ENCODE data around the gene E2F2. TPM values are rescaled to one million over a fixed set of nuclear protein-coding genes. Genes with fewer than 3 reads are reported as not detected.
A peak's percentile ranks its signal among the peaks of the same experiment; 100 is the strongest.

E2F2 gene
- total RNA-seq, 6 donors from 2014 or later = 0.69 to 1.9 (median 1.1) TPM

DNA sequence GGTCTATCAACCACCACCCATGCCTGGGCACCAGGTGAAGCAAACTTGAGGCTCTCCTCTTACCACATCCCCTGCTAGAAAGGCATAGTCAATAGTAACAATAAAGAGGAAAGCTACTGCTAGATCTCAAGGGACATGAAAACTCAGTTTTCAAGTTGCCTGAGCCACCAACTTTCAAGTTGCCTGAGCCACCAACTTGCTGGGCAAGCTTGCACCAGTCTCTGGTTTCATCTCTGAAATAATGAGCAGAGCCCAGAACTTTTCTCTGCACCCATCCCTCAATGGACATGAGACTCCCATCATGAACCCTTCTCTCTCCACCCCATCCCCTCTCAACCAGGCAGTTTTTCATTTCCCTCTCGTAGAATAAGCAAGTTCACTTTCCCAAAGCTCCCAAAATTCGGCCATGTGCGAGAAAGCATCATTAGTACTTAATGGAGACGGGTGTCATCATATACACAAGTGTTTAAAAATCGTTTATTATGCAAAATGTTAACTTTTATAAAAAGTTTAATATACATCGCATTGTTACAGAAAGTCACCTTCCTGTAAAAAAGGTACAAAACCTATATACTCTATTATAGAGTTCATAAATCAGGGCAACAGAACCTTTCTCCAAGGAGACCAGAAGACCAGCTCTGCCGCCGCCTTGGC lies 26.6 kb upstream of the E2F2 start:
- H3K27me3 ChIP-seq = no peaks in the 10 kb centered on the region
- ATAC-seq (ENCODE audit: low FRiP score in 2 of 2) = no peak
- TF ChIP-seq CTCF (IDR thresholded peaks at IDR 0.05) (no peak), EP300 (IDR thresholded peaks at IDR 0.05) (no peak), POLR2A (IDR thresholded peaks at IDR 0.05) (no peak), POLR2AphosphoS5 (IDR thresholded peaks at IDR 0.05) (no peak)
- WGBS, 2 donors = 29 to 40% methylated on average over 8 of the region's 8 CpGs
- H3K4me1 ChIP-seq = peaks cover 41 to 89% (median 64%) of the 10 kb centered on the region in 4 donors
- peaks cover 0 to 21% (median 0%) of the 10 kb centered on the region in 4 donors for H3K36me3 ChIP-seq
- no peaks in the 10 kb centered on the region for H3K9me3 ChIP-seq
- H3K27ac ChIP-seq = peak overlapping the region; percentile 92 to 97 (median 94)
- no peak for DNase-seq
- H3K4me3 ChIP-seq = peak overlapping the region; percentile 65 to 90 (median 74)

DNA sequence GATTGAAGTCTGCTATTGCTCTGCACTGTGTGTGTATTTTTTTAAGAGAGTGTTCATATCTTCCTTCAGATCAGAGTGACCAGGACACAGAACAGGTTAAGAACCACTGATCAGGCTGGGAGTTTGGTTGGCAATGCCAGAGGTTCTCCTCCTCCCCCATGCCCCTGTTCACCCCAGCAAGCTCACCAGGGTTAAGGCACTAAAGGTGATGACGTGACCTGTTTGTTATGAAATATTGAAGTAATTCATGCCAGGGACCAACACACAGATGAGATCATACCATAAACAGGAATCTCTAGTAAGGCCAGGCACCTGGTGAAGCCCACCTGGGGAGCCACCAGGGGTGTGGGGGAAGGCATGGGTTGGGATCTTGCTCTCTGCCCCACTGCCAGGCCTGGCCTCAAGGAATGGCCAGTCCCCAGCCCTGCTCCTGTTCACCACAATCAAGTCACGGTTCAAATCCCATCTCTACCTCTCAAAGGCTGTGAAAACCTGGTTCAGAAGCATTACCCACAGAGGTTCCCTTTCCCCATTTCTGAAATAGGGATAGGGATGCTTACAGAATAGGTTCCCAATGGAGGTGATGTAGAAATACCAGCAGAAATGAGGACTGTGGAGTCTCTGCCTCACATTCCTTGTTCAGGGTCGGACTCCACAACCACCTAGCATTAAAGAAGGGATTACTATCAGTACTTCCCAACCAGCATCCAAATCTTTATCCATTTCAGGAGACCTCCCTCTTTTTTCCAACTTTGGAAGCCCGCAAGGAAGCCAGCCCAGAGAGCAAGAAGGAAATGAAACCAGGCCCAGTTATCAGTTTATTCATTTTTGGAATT lies 25.8 kb upstream of the E2F2 start:
- Histone ChIP-seq H3K4me1 (peaks cover 39 to 81% (median 57%) of the 10 kb centered on the region in 4 donors), H3K27ac (peak overlapping the region; percentile 92 to 97 (median 94)), H3K9me3 (no peaks in the 10 kb centered on the region), H3K4me3 (peak overlapping the region; percentile 1 to 90 (median 66)), H3K27me3 (no peaks in the 10 kb centered on the region), H3K36me3 (peaks cover 0 to 21% (median 0%) of the 10 kb centered on the region in 4 donors)
- no peak for DNase-seq
- TF ChIP-seq CTCF (IDR thresholded peaks at IDR 0.05) (no peak), EP300 (IDR thresholded peaks at IDR 0.05) (no peak), POLR2A (IDR thresholded peaks at IDR 0.05) (no peak), POLR2AphosphoS5 (IDR thresholded peaks at IDR 0.05) (peak in 1 of 2 donors; percentile 37)
- ATAC-seq (ENCODE audit: low FRiP score in 2 of 2) = no peak
- 47 to 59% methylated on average over 4 of the region's 4 CpGs for WGBS, 2 donors

DNA sequence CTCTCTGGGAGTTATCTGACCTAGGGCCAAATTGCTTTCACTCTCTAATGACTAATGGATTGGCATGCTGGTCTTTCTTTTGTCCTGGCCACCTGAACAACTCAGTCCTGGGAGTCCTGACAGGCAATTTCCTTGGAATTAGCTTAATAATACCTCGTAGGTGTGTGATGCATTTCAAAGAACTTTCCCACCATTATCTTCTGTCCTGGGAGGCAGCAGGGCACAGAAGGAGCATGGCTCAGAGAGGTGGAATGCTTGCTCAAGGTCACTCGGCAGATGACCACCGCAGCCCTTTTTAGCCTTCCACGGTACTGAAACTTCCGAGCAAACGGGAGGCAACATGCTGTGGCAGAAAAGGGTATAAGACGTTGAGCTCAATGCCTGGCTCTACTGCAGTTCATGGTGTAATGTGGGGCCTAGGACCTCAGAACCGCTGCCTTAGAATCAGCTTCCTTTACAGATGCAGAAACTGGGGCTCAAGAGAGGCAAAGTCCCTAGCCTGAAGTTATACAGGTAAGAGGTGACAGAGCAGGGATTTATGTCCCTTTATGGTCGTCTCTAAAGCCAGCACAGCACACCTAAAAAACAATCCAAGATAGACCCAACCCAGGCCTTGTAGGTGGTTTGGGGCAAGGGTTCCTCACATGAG lies 25.1 kb upstream of the E2F2 start:
- Histone ChIP-seq H3K36me3 (peaks cover 0 to 21% (median 0%) of the 10 kb centered on the region in 4 donors), H3K9me3 (no peaks in the 10 kb centered on the region), H3K27me3 (no peaks in the 10 kb centered on the region), H3K4me3 (peak overlapping the region; percentile 27 to 90 (median 66)), H3K27ac (peak overlapping the region; percentile 92 to 97 (median 94)), H3K4me1 (peaks cover 32 to 76% (median 52%) of the 10 kb centered on the region in 4 donors)
- TF ChIP-seq POLR2AphosphoS5 (IDR thresholded peaks at IDR 0.05) = peak in 1 of 2 donors; percentile 61
- no peak for TF ChIP-seq CTCF (IDR thresholded peaks at IDR 0.05)
- DNase-seq = no peak
- ATAC-seq (ENCODE audit: low FRiP score in 2 of 2) = no peak
- 29 to 68% methylated on average over 9 of the region's 9 CpGs for WGBS, 2 donors

GRCh38 chr1:23555270-23555985 lies 24.4 kb upstream of the E2F2 start:
- TF ChIP-seq EP300 (IDR thresholded peaks at IDR 0.05) (no peak), POLR2A (IDR thresholded peaks at IDR 0.05) (no peak), POLR2AphosphoS5 (IDR thresholded peaks at IDR 0.05) (no peak), CTCF (IDR thresholded peaks at IDR 0.05) (no peak)
- Histone ChIP-seq H3K9me3 (no peaks in the 10 kb centered on the region), H3K4me3 (peak overlapping the region; percentile 27 to 68 (median 58)), H3K27ac (peak overlapping the region; percentile 92 to 97 (median 94)), H3K27me3 (no peaks in the 10 kb centered on the region), H3K4me1 (peaks cover 25 to 73% (median 45%) of the 10 kb centered on the region in 4 donors), H3K36me3 (peaks cover 0 to 21% (median 0%) of the 10 kb centered on the region in 4 donors)
- WGBS, 2 donors = 32 to 44% methylated on average over 11 to 15 of the region's 15 CpGs
- ATAC-seq (ENCODE audit: low FRiP score in 2 of 2) = no peak
- no peak for DNase-seq
